ENCODE data around the gene PHLDA3.

- TF ChIP-seq MBD4 (IDR thresholded peaks at IDR 0.05; ENCODE audit: borderline replicate concordance, low read length), result no peak
- no peak for TF ChIP-seq ZNF451 (CRISPR knock-in tag; IDR thresholded peaks at IDR 0.05)
- no peak for TF ChIP-seq MYC (CRISPR knock-in tag; IDR thresholded peaks at IDR 0.05; ENCODE audit: borderline replicate concordance)
- no peak for TF ChIP-seq ZNF780A (CRISPR knock-in tag; IDR thresholded peaks at IDR 0.05)
- no peak for TF ChIP-seq SIX1 (CRISPR knock-in tag; IDR thresholded peaks at IDR 0.05; ENCODE audit: borderline replicate concordance)
- TF ChIP-seq FOXM1 (CRISPR knock-in tag; IDR thresholded peaks at IDR 0.05), result no peak
- TF ChIP-seq ZC3H13 (CRISPR knock-in tag; IDR thresholded peaks at IDR 0.05), result no peak
- TF ChIP-seq RBM22 (optimal IDR thresholded peaks at IDR 0.05; ENCODE audit: low read length), result no peak
- no peak for TF ChIP-seq ZNF224 (CRISPR knock-in tag; IDR thresholded peaks at IDR 0.05)
Measured at GRCh38 chr1:201421041-201421440, 47.9 kb downstream of the PHLDA3 start.
